Fibroblast of lung (primary cell): ENCODE data around the gene TICRR. TPM values are rescaled to one million over a fixed set of nuclear protein-coding genes. Genes with fewer than 3 reads are reported as not detected.

Source experiments
- DNase-seq, 2 donors: peaks; one replicate each; pipeline versions ENCODE4 v3.0.0 to v3.0.0-alpha.2; 2010; ENCODE audit warnings: low read depth in 2 of 2
- H2AFZ ChIP-seq: 2 replicates; pipeline ENCODE4 v1.5.1; 2012; ENCODE audit warnings: low read length, control low read depth, inconsistent platforms
- H3K27ac ChIP-seq: 2 replicates; pipeline ENCODE4 v1.5.1; 2011; ENCODE audit warnings: low read length, control low read depth; ENCODE audit not compliant: insufficient read depth
- H3K27me3 ChIP-seq: 2 replicates; pipeline ENCODE4 v1.5.1; 2011; ENCODE audit warnings: mild to moderate bottlenecking, low read length; ENCODE audit not compliant: control insufficient read depth, insufficient read depth
- H3K36me3 ChIP-seq: 2 replicates; pipeline ENCODE4 v1.5.1; 2011; ENCODE audit warnings: low read length; ENCODE audit not compliant: control insufficient read depth, insufficient read depth
- H3K4me1 ChIP-seq: 2 replicates; pipeline ENCODE4 v1.5.1; 2011; ENCODE audit warnings: low read length; ENCODE audit not compliant: control insufficient read depth, insufficient read depth; ENCODE audit errors: extremely low read depth
- H3K4me2 ChIP-seq: 2 replicates; pipeline ENCODE4 v1.5.1; 2011; ENCODE audit warnings: low read length, control low read depth; ENCODE audit not compliant: insufficient read depth; ENCODE audit errors: extremely low read depth
- H3K4me3 ChIP-seq, 4 experiments: fragments of 200-600 bp in 1 of 4; sonication (generic) in 1 of 4; replicated peaks in 1 of 4; 2 replicates each; pipeline ENCODE4 v1.5.1; 2011 to 2016; ENCODE audit warnings: low read length in 4 of 4, low read depth in 3 of 4, mild to moderate bottlenecking in 3 of 4, control low read depth in 2 of 4, inconsistent platforms in 1 of 4, mixed read lengths in 1 of 4; ENCODE audit not compliant: insufficient read depth in 1 of 4; ENCODE audit errors: control extremely low read depth in 1 of 4
- H3K79me2 ChIP-seq: 2 replicates; pipeline ENCODE4 v1.5.1; 2012; ENCODE audit warnings: mild to moderate bottlenecking, low read length, inconsistent platforms; ENCODE audit not compliant: control insufficient read depth, insufficient read depth
- H3K9ac ChIP-seq: 2 replicates; pipeline ENCODE4 v1.5.1; 2011; ENCODE audit warnings: mild to moderate bottlenecking, low read length, control low read depth; ENCODE audit not compliant: insufficient read depth
- H3K9me3 ChIP-seq: 2 replicates; pipeline ENCODE4 v1.5.1; 2012; ENCODE audit warnings: low read depth, low read length; ENCODE audit not compliant: control insufficient read depth, insufficient read depth
- H4K20me1 ChIP-seq: 2 replicates; pipeline ENCODE4 v1.5.1; 2011; ENCODE audit warnings: low read length; ENCODE audit not compliant: control insufficient read depth, insufficient read depth; ENCODE audit errors: extremely low read depth
- CTCF ChIP-seq, 2 donors: IDR thresholded peaks in 1 of 2; conservative IDR thresholded peaks in 1 of 2; 1 replicate in 1 of 2; 2 replicates in 1 of 2; pipeline ENCODE4 v1.5.1; 2011 to 2012; ENCODE audit warnings: low read length in 2 of 2, control low read depth in 1 of 2, inconsistent platforms in 1 of 2, low read depth in 1 of 2, mild to moderate bottlenecking in 1 of 2
- EZH2 ChIP-seq: IDR thresholded peaks from 2 replicates; pipeline ENCODE4 v1.5.1; 2012; ENCODE audit warnings: low read length, control low read depth, mild to moderate bottlenecking; ENCODE audit errors: missing control alignments
- polyA plus RNA-seq, 2 donors: library from polyadenylated mRNA; depleted of rRNA in 1 of 2; stranded (reverse) in 1 of 2; unstranded in 1 of 2; fragments of >200 nt; gene quantifications; 2 replicates each; pipeline ENCODE4 v1.2.1, GENCODE V29; 2011 to 2012; ENCODE audit warnings: missing spikeins in 1 of 2
- total RNA-seq: library from RNA; depleted of rRNA; stranded (reverse); fragments of >200 nt; gene quantifications from 2 replicates; pipeline ENCODE4 v1.2.1, GENCODE V29; 2014

Gene TICRR
- total and polyA plus RNA-seq, 2 donors (not counting 1 experiment from before 2014, with no cell fraction given): 1.2 to 1.6 TPM

GRCh38 chr15:89566181-89566580, 9.1 kb upstream of the TICRR start:
- no peaks in the 10 kb centered on the region for H4K20me1 ChIP-seq

GRCh38 chr15:89566621-89567294, 8.5 kb upstream of the TICRR start:
- Histone ChIP-seq H3K27me3 (peaks cover 6% of the 10 kb centered on the region), H3K9ac (no peak overlapping the region), H3K79me2 (no peaks in the 10 kb centered on the region), H3K27ac (no peak overlapping the region), H3K4me1 (no peaks in the 10 kb centered on the region), H3K36me3 (no peaks in the 10 kb centered on the region), H3K4me3 (no peak overlapping the region), H3K4me2 (no peak overlapping the region), H3K9me3 (no peaks in the 10 kb centered on the region), H4K20me1 (no peaks in the 10 kb centered on the region), H2AFZ (no peak overlapping the region)
- TF ChIP-seq EZH2 (no peak), CTCF (conservative IDR thresholded peaks at IDR 0.05 in 1 of 2, IDR thresholded peaks at IDR 0.05 in 1 of 2; ENCODE audit: low read depth in 1 of 2, low read length in 2 of 2) (no peak)
- DNase-seq: no peak

More at GRCh38 chr15:89566181-89566580, 9.1 kb upstream of the TICRR start:
- Histone ChIP-seq H3K79me2 (no peaks in the 10 kb centered on the region), H3K9ac (no peak overlapping the region), H3K27ac (no peak overlapping the region), H3K36me3 (no peaks in the 10 kb centered on the region), H2AFZ (no peak overlapping the region), H3K4me2 (no peak overlapping the region), H3K4me3 (no peak overlapping the region), H3K4me1 (no peaks in the 10 kb centered on the region), H3K27me3 (peaks cover 6% of the 10 kb centered on the region), H3K9me3 (no peaks in the 10 kb centered on the region)
- no peak for TF ChIP-seq CTCF (conservative IDR thresholded peaks at IDR 0.05 in 1 of 2, IDR thresholded peaks at IDR 0.05 in 1 of 2; ENCODE audit: low read depth in 1 of 2, low read length in 2 of 2)
- no peak for TF ChIP-seq EZH2
- DNase-seq: no peak

GRCh38 chr15:89569090-89569745, 6.1 kb upstream of the TICRR start:
- Histone ChIP-seq H2AFZ (no peak overlapping the region), H3K4me1 (no peaks in the 10 kb centered on the region), H3K27me3 (peaks cover 6% of the 10 kb centered on the region), H3K4me3 (no peak overlapping the region), H3K36me3 (no peaks in the 10 kb centered on the region), H3K9ac (no peak overlapping the region), H3K27ac (no peak overlapping the region), H3K9me3 (no peaks in the 10 kb centered on the region), H4K20me1 (no peaks in the 10 kb centered on the region), H3K79me2 (no peaks in the 10 kb centered on the region), H3K4me2 (no peak overlapping the region)
- no peak for TF ChIP-seq CTCF (conservative IDR thresholded peaks at IDR 0.05 in 1 of 2, IDR thresholded peaks at IDR 0.05 in 1 of 2; ENCODE audit: low read depth in 1 of 2, low read length in 2 of 2)
- TF ChIP-seq EZH2: no peak
- DNase-seq: no peak
